Iris pigment epithelial cell (primary cell): ENCODE measurements around the gene C5orf63.
"Not testable (repeated sequence)": the region's sequence is repeated elsewhere in the genome, so short reads cannot be mapped to it uniquely, and the experiment has no call there.

Experiments used
- DNase-seq: peaks from one replicate; pipeline ENCODE4 v3.0.0-alpha.2; 2011; ENCODE audit warnings: low read depth

Gene C5orf63

GRCh38 chr5:127074466-127074865 is 1.2 kb upstream of the C5orf63 start:
- peak; percentile 56 for DNase-seq

DNA sequence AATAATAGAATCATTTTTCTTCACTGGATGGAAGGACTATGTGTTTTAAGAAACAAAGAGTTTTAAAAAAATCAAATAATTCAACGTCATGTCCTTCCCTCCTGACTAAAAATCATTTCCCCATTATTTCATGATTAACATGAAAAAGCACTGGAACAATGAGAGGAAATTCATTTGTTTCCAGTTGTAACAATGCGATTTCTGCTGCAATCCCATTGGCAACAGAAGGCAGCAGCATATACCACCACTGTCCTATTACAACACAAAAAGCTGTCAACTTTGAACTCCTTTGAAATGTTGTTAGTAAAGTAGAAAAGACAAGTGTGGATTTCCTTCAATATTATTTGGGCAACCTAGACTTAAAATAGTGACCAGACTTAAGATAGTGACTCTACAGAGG is 3.1 kb downstream of the C5orf63 start:
- DNase-seq: no peak

GRCh38 chr5:127068493-127069214 is 4.6 kb downstream of the C5orf63 start:
- DNase-seq: peak; percentile 71

DNA sequence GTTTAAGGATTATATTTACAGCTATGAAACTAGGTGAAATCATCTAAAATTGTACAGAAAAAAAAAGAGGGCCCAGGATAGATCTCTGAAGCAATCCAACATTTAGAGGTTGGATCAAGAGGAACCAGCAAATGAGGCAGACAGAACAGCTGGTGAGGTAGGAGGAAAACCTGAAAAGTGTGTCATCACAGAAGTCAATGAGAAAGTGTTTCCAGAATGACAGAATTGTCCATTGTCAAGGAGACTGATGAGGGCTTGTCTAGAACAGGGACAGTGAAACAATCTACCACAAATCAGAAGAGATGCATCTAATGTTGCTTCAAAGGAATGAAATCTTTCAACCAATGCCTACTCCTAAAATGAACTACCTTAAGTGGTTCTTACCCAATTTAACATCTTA is 6.6 kb downstream of the C5orf63 start:
- DNase-seq: no peak

DNA sequence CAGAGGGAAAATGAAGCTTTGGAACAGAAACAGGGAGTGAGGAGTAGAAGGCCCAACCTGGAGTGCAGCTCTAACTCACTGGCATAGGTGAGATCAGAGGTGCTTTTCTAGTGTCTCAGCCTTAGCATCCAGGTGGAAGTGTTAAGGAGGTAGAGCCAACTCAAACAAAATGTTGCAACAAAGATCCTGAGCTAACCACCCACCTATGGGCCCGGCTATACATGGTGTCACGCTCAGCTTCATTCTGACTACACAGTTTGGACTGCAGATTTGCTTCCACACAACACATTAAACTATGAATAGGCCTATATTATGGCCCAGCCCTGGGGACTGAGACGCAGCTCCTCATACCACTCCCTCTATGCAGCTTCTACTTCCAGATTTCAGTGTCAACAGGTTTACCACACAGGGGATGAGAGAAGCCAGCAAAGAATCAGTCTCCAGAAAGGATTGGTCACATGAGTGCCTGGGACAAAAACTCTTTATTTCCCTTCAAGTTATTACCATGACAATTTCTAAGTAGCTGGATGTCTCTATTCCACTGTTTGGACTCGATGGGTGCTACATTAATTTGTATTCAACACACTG is 9.0 kb downstream of the C5orf63 start:
- no peak for DNase-seq

DNA sequence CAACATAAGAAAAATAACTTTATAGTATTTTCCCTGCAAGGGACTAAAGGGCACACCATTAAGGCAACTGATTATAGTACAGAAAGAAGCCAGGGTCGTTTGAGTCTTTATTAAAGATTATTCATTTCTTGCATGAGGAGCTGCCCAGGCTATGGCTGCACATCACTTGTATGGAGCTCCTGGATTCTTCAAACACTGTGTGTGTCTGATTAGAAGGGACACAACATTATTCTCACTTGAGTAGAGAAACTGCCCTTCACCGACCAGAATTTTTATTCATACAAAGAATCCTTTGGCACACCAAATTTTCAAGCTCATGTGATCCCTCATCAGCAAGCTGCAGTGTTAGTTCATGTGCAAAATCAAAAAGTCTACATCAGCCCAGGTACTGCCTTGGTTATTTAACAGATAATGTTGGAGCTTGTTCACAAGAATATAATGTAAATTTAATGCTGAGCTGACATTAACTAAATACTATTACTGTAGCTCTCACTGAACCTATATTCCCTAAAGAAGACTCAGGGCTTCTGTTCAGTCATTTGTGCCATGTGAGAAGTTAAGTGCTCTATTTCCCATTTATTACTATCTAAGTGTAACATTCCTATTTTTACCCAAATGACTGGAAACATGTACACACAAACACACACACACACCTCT is 9.9 kb downstream of the C5orf63 start:
- no peak for DNase-seq

- DNase-seq: no peak
Measured at GRCh38 chr5:127061956-127062355, 11.3 kb downstream of the C5orf63 start.

DNA sequence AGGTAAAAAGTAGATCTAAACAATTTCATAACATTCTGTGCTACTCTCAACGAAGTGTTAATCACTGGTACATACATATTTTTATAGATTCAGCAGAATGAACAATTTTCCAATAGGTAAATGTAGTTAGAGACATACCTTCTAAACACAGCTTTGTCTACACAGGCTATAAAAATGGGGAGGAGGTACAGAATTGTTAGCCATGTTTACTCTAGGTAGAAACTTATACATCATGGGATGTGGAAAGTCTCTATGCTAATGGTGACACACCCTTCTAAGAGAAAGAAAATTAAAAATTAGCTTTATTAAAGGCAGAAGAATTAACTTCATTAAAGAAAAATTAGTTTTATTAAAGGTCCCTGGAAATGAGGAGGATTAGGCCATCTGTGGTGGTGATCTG is 11.8 kb downstream of the C5orf63 start:
- no peak for DNase-seq

DNA sequence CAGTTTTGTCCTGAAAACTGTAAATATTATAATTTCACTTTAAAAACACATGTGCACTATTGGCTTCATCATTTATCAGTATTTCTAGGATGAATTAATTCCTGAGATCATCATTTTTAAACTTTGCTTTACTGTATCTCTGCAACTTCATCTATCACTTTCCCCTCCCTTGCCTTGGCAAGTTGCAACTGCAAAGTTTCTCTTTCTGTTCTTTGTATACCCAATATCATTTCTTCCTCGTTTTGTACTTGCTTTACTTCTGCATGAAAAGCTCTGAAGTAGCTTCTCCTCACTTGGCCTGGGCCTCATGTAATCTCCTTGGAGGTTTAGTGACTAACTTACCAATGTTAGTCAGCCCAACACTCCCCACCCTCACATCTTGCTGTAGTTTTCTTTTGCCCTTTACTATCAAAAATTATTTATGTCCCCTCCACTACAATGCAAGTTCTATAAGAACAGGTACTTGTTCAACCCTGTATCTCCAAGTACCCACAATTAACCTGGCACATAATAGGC is 12.8 kb downstream of the C5orf63 start:
- DNase-seq: peak; percentile 31

DNA sequence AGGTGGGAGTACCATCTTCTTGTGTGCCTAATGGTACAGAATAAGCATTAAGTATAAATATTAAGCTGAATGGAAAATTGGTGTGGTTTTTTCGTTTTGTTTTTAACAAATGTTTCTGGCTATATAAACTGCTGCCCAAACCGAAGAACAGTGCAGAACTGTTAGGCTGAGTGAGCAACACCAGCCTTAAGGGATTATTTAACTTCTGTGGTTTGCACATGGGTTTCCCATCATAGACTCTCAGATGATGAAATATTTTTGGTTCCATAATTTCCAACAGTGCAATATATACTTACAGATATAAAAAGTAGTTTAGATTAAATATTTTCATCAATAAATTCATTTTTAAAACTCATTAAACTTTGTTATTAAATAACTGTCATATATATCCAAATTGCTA is 16.4 kb downstream of the C5orf63 start:
- DNase-seq: no peak

- DNase-seq: no peak
Measured at GRCh38 chr5:127055880-127056653, 17.2 kb downstream of the C5orf63 start.

DNA sequence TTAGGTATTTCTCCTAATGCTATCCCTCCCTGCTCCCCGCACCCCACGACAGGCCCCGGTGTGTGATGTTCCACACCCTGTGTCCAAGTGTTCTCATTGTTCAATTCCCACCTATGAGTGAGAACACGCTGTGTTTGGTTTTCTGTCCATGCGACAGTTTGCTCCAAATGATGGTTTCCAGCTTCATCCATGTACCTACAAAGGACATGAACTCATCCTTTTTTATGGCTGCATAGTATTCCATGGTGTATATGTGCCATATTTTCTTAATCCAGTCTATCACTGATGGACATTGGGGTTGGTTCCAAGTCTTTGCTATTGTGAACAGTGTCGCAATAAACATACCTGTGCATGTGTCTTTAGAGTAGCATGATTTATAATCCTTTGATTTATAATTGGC is 19.8 kb downstream of the C5orf63 start:
- DNase-seq: not testable (repeated sequence)

DNA sequence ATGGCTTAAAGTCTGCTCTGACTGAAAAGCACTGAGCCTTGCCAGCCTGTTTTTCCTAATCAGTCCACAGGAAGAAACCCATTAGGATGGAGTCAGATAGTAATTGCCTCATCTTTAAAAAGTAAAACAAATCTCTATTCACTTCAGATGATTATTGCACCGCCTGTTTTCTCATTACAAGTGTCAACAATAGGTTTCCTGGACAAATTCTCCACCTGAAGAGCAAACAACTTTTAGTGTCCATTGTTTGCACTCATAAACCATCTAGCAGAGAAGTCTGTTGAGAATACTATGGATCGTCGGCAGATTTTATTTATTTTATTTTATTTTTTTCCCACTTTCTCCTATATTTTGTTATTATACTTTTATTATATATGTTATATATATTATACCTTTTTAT is 20.3 kb downstream of the C5orf63 start:
- no peak for DNase-seq

GRCh38 chr5:127051591-127051990 is 21.7 kb downstream of the C5orf63 start:
- DNase-seq: no peak

- DNase-seq: no peak
Measured at GRCh38 chr5:127046343-127047072, 26.8 kb downstream of the C5orf63 start.

DNA sequence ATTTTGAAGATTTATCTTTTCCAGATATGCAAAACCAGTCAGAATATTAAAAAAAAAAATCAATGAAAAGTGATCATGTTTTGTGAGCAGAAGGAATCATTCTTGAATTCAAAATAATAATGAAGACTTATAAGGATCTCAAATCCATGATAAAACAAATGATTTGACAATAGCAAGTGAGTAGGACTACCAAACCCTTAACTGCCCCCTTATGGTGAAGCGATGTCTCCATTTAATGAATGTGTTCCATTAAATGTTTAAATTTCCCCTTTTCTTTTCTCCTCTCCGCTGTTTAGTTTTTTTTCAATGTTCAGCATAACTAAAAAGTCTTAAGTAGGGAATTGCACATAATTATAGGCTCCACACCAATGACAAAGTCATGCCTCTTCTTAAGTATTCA is 30.7 kb downstream of the C5orf63 start:
- peak; percentile 56 for DNase-seq

- peak; percentile 73 for DNase-seq
Measured at GRCh38 chr5:127041571-127041970, 31.7 kb downstream of the C5orf63 start.

DNA sequence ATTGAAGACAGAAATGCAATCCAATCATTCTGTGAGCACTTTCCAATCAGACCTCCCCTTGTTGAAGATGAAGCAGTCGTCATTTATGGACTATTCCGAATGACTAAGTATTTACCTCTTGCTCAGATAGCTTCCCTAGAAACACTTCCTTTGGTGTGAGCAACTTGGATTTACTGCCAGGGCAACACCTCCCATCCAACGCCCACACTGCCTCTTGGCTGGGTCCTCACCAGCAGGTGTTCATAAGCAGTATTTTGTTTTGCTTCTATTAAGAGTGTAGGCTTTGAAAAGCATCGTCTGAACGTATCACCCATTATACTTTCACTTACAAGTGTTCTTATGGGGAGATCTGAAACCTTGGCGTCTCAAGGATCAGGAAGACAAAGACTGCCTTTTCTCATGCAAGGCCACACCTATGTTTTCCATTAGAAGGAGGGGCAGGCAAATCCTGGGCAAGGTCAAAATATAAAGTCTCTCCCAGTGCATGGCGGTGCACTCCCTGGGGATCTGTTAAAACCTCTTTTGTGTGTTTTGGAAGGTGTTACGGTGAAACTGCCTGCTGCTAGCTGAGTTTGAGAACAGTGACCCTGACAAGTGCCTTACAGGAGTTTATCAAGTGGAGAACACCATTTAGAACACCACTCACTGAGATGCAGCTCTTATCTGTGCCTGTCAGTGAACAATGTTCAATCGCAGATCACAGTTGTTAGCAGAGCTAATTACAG is 32.3 kb downstream of the C5orf63 start:
- peak; percentile 81 for DNase-seq

DNA sequence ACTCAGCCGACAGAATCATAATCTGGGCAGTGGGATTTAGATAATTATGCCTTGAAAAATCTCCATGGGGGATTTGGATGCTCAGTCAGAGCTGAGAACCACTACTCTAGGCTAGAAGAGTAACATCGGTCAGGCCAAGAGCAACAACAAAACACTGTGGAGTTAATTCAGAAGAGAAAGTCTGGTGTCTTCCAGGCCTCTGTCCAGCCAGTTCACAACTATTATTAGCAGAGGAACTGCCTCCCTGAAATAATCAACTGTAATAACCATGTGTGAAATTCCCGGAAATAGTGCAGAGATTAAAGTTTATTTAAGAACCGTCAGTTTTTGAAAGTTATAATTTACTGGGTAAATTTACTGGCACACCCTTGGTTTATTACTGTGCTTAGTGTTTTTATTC is 34.8 kb downstream of the C5orf63 start:
- DNase-seq: no peak

- DNase-seq: no peak
Measured at GRCh38 chr5:127031863-127032232, 41.5 kb downstream of the C5orf63 start.
